Measurements from ENCODE around the gene SMIM35. TPM values are rescaled to one million over a fixed set of nuclear protein-coding genes. Genes with fewer than 3 reads are reported as not detected.

SMIM35 gene
- total and polyA plus RNA-seq, 2 of the 13 experiments (the other 11 are each of a cell fraction or from before 2014, with no cell fraction given), result not detected

DNA sequence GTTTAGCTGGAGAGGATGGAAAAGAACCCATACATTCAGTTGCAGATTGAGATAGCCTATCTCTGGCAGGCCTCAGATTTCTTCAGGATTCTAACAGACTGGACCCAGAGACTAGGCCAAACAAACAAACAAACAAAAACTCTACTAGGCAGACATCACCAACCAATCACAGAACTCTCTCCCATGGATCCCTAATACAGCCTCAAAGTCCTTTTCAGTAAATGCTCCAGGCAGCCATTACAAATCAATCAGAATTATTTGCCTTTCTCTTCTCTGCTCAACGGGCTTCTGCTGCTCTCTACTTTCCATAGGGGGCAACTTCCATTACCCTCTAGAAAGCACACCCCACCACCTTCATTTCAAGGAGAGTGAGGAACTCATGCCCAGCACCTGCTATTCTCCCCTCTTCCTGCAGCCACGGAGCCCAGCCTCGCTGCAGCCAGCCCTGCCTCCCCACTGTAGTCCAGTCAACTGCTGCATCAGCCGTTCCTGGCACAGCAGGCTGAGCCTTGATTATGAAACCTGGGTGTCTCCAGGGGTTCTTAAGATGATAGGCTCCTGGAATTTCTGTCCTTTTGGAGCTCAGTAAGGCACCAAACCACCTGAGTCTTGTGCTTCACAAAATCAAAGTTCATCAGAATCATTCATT, 19.0 kb upstream of the SMIM35 start:
- FAIRE-seq, result no peak
- no peaks in the 10 kb centered on the region for H3K9me3 ChIP-seq (ENCODE audit: low read length)

More for the DNA sequence above, 19.0 kb upstream of the SMIM35 start:
- no peak overlapping the region for H3K9ac ChIP-seq (ENCODE audit: insufficient read depth, low read depth, low read length)
- no peak overlapping the region for H3K27ac ChIP-seq (ENCODE audit: extremely low read length, insufficient read depth, low read length)
- H3K27me3 ChIP-seq (ENCODE audit: control insufficient read depth in 1 of 2, insufficient read depth in 2 of 2, low read length in 2 of 2), result peaks cover 5 to 36% of the 10 kb centered on the region in 2 experiments
- no peaks in the 10 kb centered on the region for H3K79me2 ChIP-seq (ENCODE audit: insufficient read depth, low read length)
- ATAC-seq (no peak), DNase-seq (ENCODE audit: low spot score) (no peak)
- H3K4me3 ChIP-seq (replicated peaks in 1 of 3; ENCODE audit: insufficient read depth in 1 of 3, low read depth in 2 of 3, low read length in 3 of 3), result no peak overlapping the region
- in situ Hi-C loops (cut with HindIII; ENCODE audit: extremely low pct_ligation_motif_present, low pct_unique_long_range_greater_than_20kb), result no loop called here
- WGBS (ENCODE audit: low lambda C conversion rate), result 1% methylated on average over 4 of the region's 4 CpGs
- TF ChIP-seq MXI1 (IDR thresholded peaks at IDR 0.05; ENCODE audit: borderline replicate concordance, low read depth, low read length) (no peak), AKAP8 (CRISPR knock-in tag; IDR thresholded peaks at IDR 0.05) (no peak), FUBP1 (CRISPR knock-in tag; IDR thresholded peaks at IDR 0.05; ENCODE audit: borderline replicate concordance) (no peak), PHF5A (CRISPR knock-in tag; IDR thresholded peaks at IDR 0.05; ENCODE audit: low read depth, unreplicated experiment) (no peak), DDIT3 (CRISPR knock-in tag; IDR thresholded peaks at IDR 0.05) (no peak), GABPB1 (CRISPR knock-in tag; IDR thresholded peaks at IDR 0.05) (no peak), HNRNPK (IDR thresholded peaks at IDR 0.05; ENCODE audit: low read depth, low read length, poor library complexity, severe bottlenecking) (no peak), ARNT2 (CRISPR knock-in tag; IDR thresholded peaks at IDR 0.05; ENCODE audit: low read depth) (no peak), TIGD3 (CRISPR knock-in tag; IDR thresholded peaks at IDR 0.05; ENCODE audit: borderline replicate concordance) (no peak), ZNF235 (CRISPR knock-in tag; IDR thresholded peaks at IDR 0.05; ENCODE audit: borderline replicate concordance) (no peak), REPIN1 (CRISPR knock-in tag; IDR thresholded peaks at IDR 0.05; ENCODE audit: borderline replicate concordance, low read depth) (no peak), TBL1XR1 (IDR thresholded peaks at IDR 0.05; ENCODE audit: borderline replicate concordance, low read length, partially characterized antibody) (no peak)
- TF ChIP-seq, protein P1, sequence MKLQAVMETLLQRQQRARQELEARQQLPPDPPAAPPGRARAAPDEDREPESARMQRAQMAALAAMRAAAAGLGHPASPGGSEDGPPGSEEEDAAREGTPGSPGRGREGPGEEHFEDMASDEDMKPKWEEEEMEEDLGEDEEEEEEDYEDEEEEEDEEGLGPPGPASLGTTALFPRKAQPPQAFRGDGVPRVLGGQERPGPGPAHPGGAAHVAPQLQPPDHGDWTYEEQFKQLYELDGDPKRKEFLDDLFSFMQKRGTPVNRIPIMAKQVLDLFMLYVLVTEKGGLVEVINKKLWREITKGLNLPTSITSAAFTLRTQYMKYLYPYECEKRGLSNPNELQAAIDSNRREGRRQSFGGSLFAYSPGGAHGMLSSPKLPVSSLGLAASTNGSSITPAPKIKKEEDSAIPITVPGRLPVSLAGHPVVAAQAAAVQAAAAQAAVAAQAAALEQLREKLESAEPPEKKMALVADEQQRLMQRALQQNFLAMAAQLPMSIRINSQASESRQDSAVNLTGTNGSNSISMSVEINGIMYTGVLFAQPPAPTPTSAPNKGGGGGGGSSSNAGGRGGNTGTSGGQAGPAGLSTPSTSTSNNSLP (IDR thresholded peaks at IDR 0.05; ENCODE audit: low read depth, low read length), result no peak
- TF ChIP-seq, protein P2, sequence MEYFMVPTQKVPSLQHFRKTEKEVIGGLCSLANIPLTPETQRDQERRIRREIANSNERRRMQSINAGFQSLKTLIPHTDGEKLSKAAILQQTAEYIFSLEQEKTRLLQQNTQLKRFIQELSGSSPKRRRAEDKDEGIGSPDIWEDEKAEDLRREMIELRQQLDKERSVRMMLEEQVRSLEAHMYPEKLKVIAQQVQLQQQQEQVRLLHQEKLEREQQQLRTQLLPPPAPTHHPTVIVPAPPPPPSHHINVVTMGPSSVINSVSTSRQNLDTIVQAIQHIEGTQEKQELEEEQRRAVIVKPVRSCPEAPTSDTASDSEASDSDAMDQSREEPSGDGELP (IDR thresholded peaks at IDR 0.05; ENCODE audit: borderline replicate concordance, low read depth), result no peak
- no peaks in the 10 kb centered on the region for H3K36me3 ChIP-seq (replicated peaks in 1 of 2; ENCODE audit: control insufficient read depth in 1 of 2, insufficient read depth in 2 of 2, low read length in 2 of 2)
- POLR2A ChIA-PET, result no interaction called here
- CTCF ChIA-PET (ENCODE audit: low intra/inter-chr PET ratio, low total read pairs), result no interaction called here
- BruUV-seq (replicated peaks), result no TSS peak
- H4K20me1 ChIP-seq (ENCODE audit: insufficient read depth, low read length), result no peaks in the 10 kb centered on the region
- H3K4me2 ChIP-seq (ENCODE audit: low read depth, low read length), result no peak overlapping the region
- peaks cover 9% of the 10 kb centered on the region for H3K4me1 ChIP-seq (ENCODE audit: insufficient read depth, low read length)
- no peak overlapping the region for H2AFZ ChIP-seq (ENCODE audit: low read length)
- intact Hi-C loops (cut with micrococcal nuclease; ENCODE audit: unreplicated experiment), result no loop called here
